GM12878 (cell line): ENCODE results near the gene ROM1. TPM values are rescaled to one million over a fixed set of nuclear protein-coding genes. Genes with fewer than 3 reads are reported as not detected.

Experiments used
- BCLAF1 ChIP-seq: fragments of 450-650 bp; IDR thresholded peaks from 2 replicates; pipeline ENCODE4 v1.6.1; 2017; ENCODE audit warnings: antibody characterized with exemption, mild to moderate bottlenecking, moderate library complexity
- CUX1 ChIP-seq: IDR thresholded peaks from 2 replicates; pipeline ENCODE4 v1.6.1; 2012; ENCODE audit warnings: improper control_type of control experiment, low read depth, low read length; ENCODE audit not compliant: insufficient replicate concordance
- RAD51 ChIP-seq: fragments of 450-650 bp; IDR thresholded peaks from 2 replicates; pipeline ENCODE4 v1.6.1; 2016; ENCODE audit warnings: moderate library complexity, mild to moderate bottlenecking, inconsistent platforms
- ZNF24 ChIP-seq: fragments of 450-650 bp; IDR thresholded peaks from 2 replicates; pipeline ENCODE4 v1.6.1; 2017; ENCODE audit warnings: antibody characterized with exemption, mild to moderate bottlenecking
- polyA plus RNA-seq, 11 experiments: library from polyadenylated mRNA; depleted of rRNA in 4 of 11; unstranded in 6 of 11; stranded (reverse) in 5 of 11; fragments of >200 nt; fragmentation: Nextera tagmentation in 4 of 11; fragmentation: Illumina TruSeq in 1 of 11; extraction: Ambion mirVana in 4 of 11; extraction: Trizol in 1 of 11; gene quantifications; 1 replicate in 1 of 11; 2 replicates in 10 of 11; pipeline versions ENCODE4 v1.2.1 to v1.2.3, GENCODE V29; 2011 to 2016; ENCODE audit warnings: inconsistent platforms in 2 of 11, missing spikeins in 2 of 11, low read depth in 1 of 11
- total RNA-seq, 4 experiments: library from RNA; depleted of rRNA in 3 of 4; stranded (reverse); fragments of >200 nt in 3 of 4; fragmentation: Illumina TruSeq in 1 of 4; extraction: Trizol in 1 of 4; gene quantifications; 2 replicates each; pipeline versions ENCODE4 v1.2.1 to v1.2.3, GENCODE V29; 2013 to 2021

The ROM1 gene
- total and polyA plus RNA-seq, 10 of the 15 experiments (the other 5 are each of a cell fraction or from before 2014, with no cell fraction given), result 0.42 to 3.0 (median 1.1) TPM

GRCh38 chr11:62604460-62605120, 8.5 kb upstream of the ROM1 start (continued):
- TF ChIP-seq CUX1, result no peak
- no peak for TF ChIP-seq RAD51
- no peak for TF ChIP-seq BCLAF1
- TF ChIP-seq ZNF24, result no peak
